ENCODE results near the gene SLC4A5.

The SLC4A5 gene

GRCh38 chr2:74374509-74375205 lies 31.4 kb upstream of the SLC4A5 start:
- no peak for DNase-seq (ENCODE audit: insufficient read length, low spot score)
- no peak for FAIRE-seq
- TF ChIP-seq POLR2A (IDR thresholded peaks at IDR 0.05; ENCODE audit: low read depth, low read length) = no peak

- TF ChIP-seq POLR2A (IDR thresholded peaks at IDR 0.05; ENCODE audit: low read depth, low read length) = no peak
- DNase-seq (ENCODE audit: insufficient read length, low spot score) (no peak), FAIRE-seq (no peak)
Measured at GRCh38 chr2:74373985-74374384, 30.8 kb upstream of the SLC4A5 start.

- FAIRE-seq (no peak), DNase-seq (ENCODE audit: insufficient read length, low spot score) (no peak)
- TF ChIP-seq POLR2A (IDR thresholded peaks at IDR 0.05; ENCODE audit: low read depth, low read length) = no peak
Measured at GRCh38 chr2:74373221-74373676, 30.0 kb upstream of the SLC4A5 start.

GRCh38 chr2:74372674-74373073 lies 29.5 kb upstream of the SLC4A5 start:
- FAIRE-seq = no peak
- no peak for TF ChIP-seq POLR2A (IDR thresholded peaks at IDR 0.05; ENCODE audit: low read depth, low read length)
- no peak for DNase-seq (ENCODE audit: insufficient read length, low spot score)

GRCh38 chr2:74371421-74371820 lies 28.2 kb upstream of the SLC4A5 start:
- FAIRE-seq = no peak
- DNase-seq (ENCODE audit: insufficient read length, low spot score) = no peak
- no peak for TF ChIP-seq POLR2A (IDR thresholded peaks at IDR 0.05; ENCODE audit: low read depth, low read length)

- DNase-seq (ENCODE audit: insufficient read length, low spot score) (no peak), FAIRE-seq (no peak)
- TF ChIP-seq POLR2A (IDR thresholded peaks at IDR 0.05; ENCODE audit: low read depth, low read length) = no peak
Measured at GRCh38 chr2:74369976-74370375, 26.8 kb upstream of the SLC4A5 start.

GRCh38 chr2:74368499-74368898 lies 25.3 kb upstream of the SLC4A5 start:
- no peak for TF ChIP-seq POLR2A (IDR thresholded peaks at IDR 0.05; ENCODE audit: low read depth, low read length)
- FAIRE-seq = no peak
- no peak for DNase-seq (ENCODE audit: insufficient read length, low spot score)

- DNase-seq (ENCODE audit: insufficient read length, low spot score) (no peak), FAIRE-seq (no peak)
- TF ChIP-seq POLR2A (IDR thresholded peaks at IDR 0.05; ENCODE audit: low read depth, low read length) = no peak
Measured at GRCh38 chr2:74367789-74368188, 24.6 kb upstream of the SLC4A5 start.

GRCh38 chr2:74366036-74366435 lies 22.8 kb upstream of the SLC4A5 start:
- no peak for TF ChIP-seq POLR2A (IDR thresholded peaks at IDR 0.05; ENCODE audit: low read depth, low read length)
- no peak for FAIRE-seq
- DNase-seq (ENCODE audit: insufficient read length, low spot score) = no peak

- TF ChIP-seq POLR2A (IDR thresholded peaks at IDR 0.05; ENCODE audit: low read depth, low read length) = no peak
- DNase-seq (ENCODE audit: insufficient read length, low spot score) (no peak), FAIRE-seq (no peak)
Measured at GRCh38 chr2:74364533-74365505, 21.6 kb upstream of the SLC4A5 start.

- no peak for TF ChIP-seq POLR2A (IDR thresholded peaks at IDR 0.05; ENCODE audit: low read depth, low read length)
- FAIRE-seq (no peak), DNase-seq (ENCODE audit: insufficient read length, low spot score) (no peak)
Measured at GRCh38 chr2:74361327-74361726, 18.1 kb upstream of the SLC4A5 start.

GRCh38 chr2:74357627-74358026 lies 14.4 kb upstream of the SLC4A5 start:
- DNase-seq (ENCODE audit: insufficient read length, low spot score) (no peak), FAIRE-seq (no peak)
- no peak for TF ChIP-seq POLR2A (IDR thresholded peaks at IDR 0.05; ENCODE audit: low read depth, low read length)

- DNase-seq (ENCODE audit: insufficient read length, low spot score) = no peak
- no peak for FAIRE-seq
- TF ChIP-seq POLR2A (IDR thresholded peaks at IDR 0.05; ENCODE audit: low read depth, low read length) = no peak
Measured at GRCh38 chr2:74349889-74350288, 6.7 kb upstream of the SLC4A5 start.

- FAIRE-seq (no peak), DNase-seq (ENCODE audit: insufficient read length, low spot score) (no peak)
- TF ChIP-seq POLR2A (IDR thresholded peaks at IDR 0.05; ENCODE audit: low read depth, low read length) = no peak
Measured at GRCh38 chr2:74347742-74348141, 4.5 kb upstream of the SLC4A5 start.

Data from H54 (cell line).